A549 (cell line): ENCODE data around the gene UBN2.

Source experiments
- CEBPB ChIP-seq, 2 experiments: fragments of >200 bp in 1 of 2; sonication (Bioruptor Twin) in 1 of 2; formaldehyde crosslinking in 1 of 2; IDR thresholded peaks; 2 replicates each; pipeline ENCODE4 v1.6.1; 2012 to 2016
- CTCF ChIP-seq: fragments of >200 bp; sonication (Bioruptor Twin); formaldehyde crosslinking; IDR thresholded peaks from 3 replicates; pipeline ENCODE4 v1.5.1; 2016
- ELK1 ChIP-seq: fragments of 150-350 bp; IDR thresholded peaks from 2 replicates; pipeline ENCODE4 v1.6.1; 2014; ENCODE audit warnings: low read depth, mild to moderate bottlenecking, low read length
- EP300 ChIP-seq, 2 experiments: fragments of >200 bp; sonication (Bioruptor Twin); formaldehyde crosslinking; IDR thresholded peaks; 2 replicates in 1 of 2; 3 replicates in 1 of 2; pipeline ENCODE4 v1.6.1; 2016 to 2017
- ESRRA ChIP-seq: fragments of 150-350 bp; IDR thresholded peaks from 2 replicates; pipeline ENCODE4 v1.6.1; 2014; ENCODE audit warnings: mild to moderate bottlenecking, low read length, borderline replicate concordance
- JUN ChIP-seq, 2 experiments: fragments of >200 bp; sonication (Bioruptor Twin); formaldehyde crosslinking; IDR thresholded peaks; 2 replicates in 1 of 2; 3 replicates in 1 of 2; pipeline ENCODE4 v1.6.1; 2016 to 2017
- JUNB ChIP-seq: fragments of >200 bp; sonication (Bioruptor Twin); formaldehyde crosslinking; IDR thresholded peaks from 2 replicates; pipeline ENCODE4 v1.6.1; 2016
- MAX ChIP-seq: IDR thresholded peaks from 2 replicates; pipeline ENCODE4 v1.6.1; 2012
- MYC ChIP-seq: IDR thresholded peaks from 2 replicates; pipeline ENCODE4 v1.6.1; 2012; ENCODE audit warnings: mild to moderate bottlenecking, inconsistent platforms, low read length, improper control_type of control experiment, borderline replicate concordance
- POLR2A ChIP-seq: IDR thresholded peaks from 2 replicates; pipeline ENCODE4 v1.6.1; 2012; ENCODE audit warnings: mild to moderate bottlenecking, low read length
- POLR2AphosphoS2 ChIP-seq: conservative IDR thresholded peaks from 2 replicates; pipeline ENCODE4 v1.6.1; 2012; ENCODE audit warnings: low read length, improper control_type of control experiment, inconsistent platforms
- TP53 ChIP-seq: fragments of 250-450 bp; sonication (Bioruptor Pico); IDR thresholded peaks from 2 replicates; pipeline ENCODE4 v1.5.0; 2021; ENCODE audit warnings: mild to moderate bottlenecking, moderate library complexity
- USF2 ChIP-seq: fragments of 450-650 bp; IDR thresholded peaks from 2 replicates; pipeline ENCODE4 v1.6.1; 2014; ENCODE audit warnings: antibody characterized with exemption

GRCh38 chr7:139254281-139254680 is 23.2 kb downstream of the UBN2 start:
- TF ChIP-seq CTCF (no peak), ESRRA (no peak), MAX (no peak), POLR2A (no peak), ELK1 (no peak), CEBPB (IDR thresholded peaks at IDR 0.05) (no peak), EP300 (IDR thresholded peaks at IDR 0.05) (no peak), JUNB (no peak), TP53 (CRISPR knock-in tag) (no peak), POLR2AphosphoS2 (no peak), MYC (no peak), USF2 (no peak), JUN (IDR thresholded peaks at IDR 0.05) (no peak)
